Adrenal gland (tissue), 12 donors: ENCODE data around the gene RHEBL1. TPM values are rescaled to one million over a fixed set of nuclear protein-coding genes. Genes with fewer than 3 reads are reported as not detected.

Source experiments
- DNase-seq, 7 donors: peaks; one replicate each; pipeline ENCODE4 v3.0.0-alpha.2; 2019 to 2020
- H3K27ac ChIP-seq, 5 donors: fragments of 200-600 bp; sonication (generic) in 4 of 5; 1 replicate in 3 of 5; 2 replicates in 2 of 5; pipeline versions ENCODE4 v1.5.1 to v1.8.0; 2016 to 2020; ENCODE audit warnings: mild to moderate bottlenecking in 1 of 5
- H3K27me3 ChIP-seq: fragments of 200-600 bp; 2 replicates; pipeline ENCODE4 v1.8.0; 2021
- H3K36me3 ChIP-seq, 2 donors: fragments of 200-600 bp; replicated peaks in 1 of 2; 1 replicate in 1 of 2; 2 replicates in 1 of 2; pipeline versions ENCODE4 v1.5.1 to v1.8.0; 2018 to 2022
- H3K4me1 ChIP-seq, 2 donors: fragments of 200-600 bp; replicated peaks in 1 of 2; 1 replicate in 1 of 2; 2 replicates in 1 of 2; pipeline versions ENCODE4 v1.5.1 to v1.8.0; 2018 to 2021
- H3K4me3 ChIP-seq, 4 donors: fragments of 200-600 bp; sonication (generic) in 3 of 4; one replicate each; pipeline ENCODE4 v1.5.1; 2016 to 2018
- H3K9me3 ChIP-seq, 3 donors: fragments of 200-600 bp; sonication (generic) in 1 of 3; replicated peaks in 1 of 3; 1 replicate in 2 of 3; 2 replicates in 1 of 3; pipeline versions ENCODE4 v1.5.1 to v1.8.0; 2016 to 2021
- CTCF ChIP-seq, 6 experiments: fragments of 450-650 bp in 4 of 6; fragments of 200-600 bp in 2 of 6; sonication (generic) in 1 of 6; IDR thresholded peaks; 1 replicate in 5 of 6; 2 replicates in 1 of 6; pipeline versions ENCODE4 v1.5.1 to v1.8.0; 2016 to 2021; ENCODE audit warnings: antibody characterized with exemption in 6 of 6, mild to moderate bottlenecking in 2 of 6, moderate library complexity in 1 of 6
- POLR2A ChIP-seq, 2 donors: fragments of 450-650 bp; IDR thresholded peaks; one replicate each; pipeline ENCODE4 v1.6.1; 2017; ENCODE audit warnings: antibody characterized with exemption in 2 of 2, mild to moderate bottlenecking in 2 of 2, moderate library complexity in 1 of 2
- WGBS, 4 donors: extraction: QIAGEN DNeasy Blood & Tissue Kit in 2 of 4; methylation state at CpG; one replicate each; pipeline versions ENCODE4 v1.1.5 to v1.1.7; 2013 to 2017; 5-methylcytosine and 5-hydroxymethylcytosine counted together
- intact Hi-C, 2 donors: fragments of 100-400 bp; cut with DNase I; formaldehyde crosslinking; loops; one replicate each; pipeline versions ENCODE4 v1.14.1 to v1.15.0; 2022 to 2023
- polyA plus RNA-seq, 3 donors: library from polyadenylated mRNA; stranded (reverse); fragments of 200-250 nt in 2 of 3; fragments of 350-450 nt in 1 of 3; fragmentation: Illumina TruSeq in 1 of 3; extraction: RNeasy Lipid Tissue Mini Kit (QIAGEN cat#74804) in 1 of 3; gene quantifications; one replicate each; pipeline ENCODE4 v1.2.3, GENCODE V29; 2013 to 2014
- total RNA-seq, 9 donors: library from RNA; depleted of rRNA in 4 of 9; stranded (reverse); fragments of >200 nt in 4 of 9; fragments of 120-200 nt in 1 of 9; fragmentation: NEBNext Ultra II Directional in 1 of 9; extraction: Animal tissue kit (Norgen Biotek cat#: 25700) in 1 of 9; gene quantifications; one replicate each; pipeline versions ENCODE4 v1.1.0 to v1.2.4, GENCODE V29; 2013 to 2023
- donor health status: healthy with polysubstance abuse.
- donor health status: Bipolar disorder and iron deficiency.
- donor health status: DM: yes; HTN: yes; CAD: no.
- donor health status: DM: no; HTN: no; CAD: no.
- donor health status: DM: no; HTN: no; CAD: no.
- donor health status: DM: yes; HTN: yes; CAD: no.

Gene RHEBL1
- total and polyA plus RNA-seq, 12 donors = 0.26 to 1.8 (median 0.34) TPM; not detected in 4

GRCh38 chr12:49046129-49046895 is 23.5 kb downstream of the RHEBL1 start:
- H3K4me3 ChIP-seq = no peak overlapping the region
- intact Hi-C loops = no loop called here
- H3K27ac ChIP-seq = no peak overlapping the region
- peak in 2 of 7 donors; percentile 51 to 62 for DNase-seq
- WGBS, 4 donors = 81 to 91% (median 85%) methylated on average over 12 of the region's 12 CpGs
- no peaks in the 10 kb centered on the region for H3K9me3 ChIP-seq
- H3K36me3 ChIP-seq = peaks cover 0 to 98% of the 10 kb centered on the region in 2 donors
- no peak for TF ChIP-seq CTCF (IDR thresholded peaks at IDR 0.05)
- TF ChIP-seq POLR2A (IDR thresholded peaks at IDR 0.05) = no peak
- H3K4me1 ChIP-seq = no peaks in the 10 kb centered on the region
- no peaks in the 10 kb centered on the region for H3K27me3 ChIP-seq

GRCh38 chr12:49044660-49045059 is 25.1 kb downstream of the RHEBL1 start:
- no peak for TF ChIP-seq POLR2A (IDR thresholded peaks at IDR 0.05)
- TF ChIP-seq CTCF (IDR thresholded peaks at IDR 0.05) = no peak

GRCh38 chr12:49043856-49044258 is 25.9 kb downstream of the RHEBL1 start:
- intact Hi-C loops = no loop called here

More at GRCh38 chr12:49044660-49045059, 25.1 kb downstream of the RHEBL1 start:
- Histone ChIP-seq H3K9me3 (no peaks in the 10 kb centered on the region), H3K4me1 (no peaks in the 10 kb centered on the region), H3K27ac (no peak overlapping the region), H3K4me3 (no peak overlapping the region), H3K27me3 (no peaks in the 10 kb centered on the region), H3K36me3 (peaks cover 0 to 98% of the 10 kb centered on the region in 2 donors)
- WGBS, 4 donors = 85 to 93% (median 89%) methylated on average over 12 of the region's 12 CpGs
- no peak for DNase-seq
- intact Hi-C loops = no loop called here

GRCh38 chr12:49043241-49043640 is 26.5 kb downstream of the RHEBL1 start:
- no peak for TF ChIP-seq POLR2A (IDR thresholded peaks at IDR 0.05)
- TF ChIP-seq CTCF (IDR thresholded peaks at IDR 0.05) = no peak
- intact Hi-C loops = no loop called here
- no peaks in the 10 kb centered on the region for H3K27me3 ChIP-seq
- no peaks in the 10 kb centered on the region for H3K4me1 ChIP-seq
- no peak overlapping the region for H3K4me3 ChIP-seq
- H3K36me3 ChIP-seq = peaks cover 0 to 98% of the 10 kb centered on the region in 2 donors
- no peak for DNase-seq
- no peaks in the 10 kb centered on the region for H3K9me3 ChIP-seq
- WGBS, 4 donors = 51 to 78% (median 68%) methylated on average over 3 to 4 of the region's 4 CpGs
- no peak overlapping the region for H3K27ac ChIP-seq

More at GRCh38 chr12:49043856-49044258, 25.9 kb downstream of the RHEBL1 start:
- peak; percentile 71 to 83 (median 76) for DNase-seq
- no peak overlapping the region for H3K27ac ChIP-seq
- H3K4me1 ChIP-seq = no peaks in the 10 kb centered on the region
- WGBS, 4 donors = 53 to 70% (median 56%) methylated on average over 9 to 11 of the region's 11 CpGs
- H3K36me3 ChIP-seq = peaks cover 0 to 98% of the 10 kb centered on the region in 2 donors
- H3K27me3 ChIP-seq = no peaks in the 10 kb centered on the region
- no peak for TF ChIP-seq POLR2A (IDR thresholded peaks at IDR 0.05)
- TF ChIP-seq CTCF (IDR thresholded peaks at IDR 0.05) = peak; percentile 35 to 63 (median 61)
- H3K9me3 ChIP-seq = no peaks in the 10 kb centered on the region
- no peak overlapping the region for H3K4me3 ChIP-seq
